ENCODE results near the gene ERI3.

ERI3 gene

GRCh38 chr1:44282704-44283426, 72.2 kb downstream of the ERI3 start:
- no peaks in the 10 kb centered on the region for H3F3A ChIP-seq (ENCODE audit: insufficient read depth)
- H3K9me2 ChIP-seq (replicated peaks; ENCODE audit: insufficient read depth, low read length), result no peaks in the 10 kb centered on the region
- no peaks in the 10 kb centered on the region for H3K9me3 ChIP-seq (ENCODE audit: insufficient read depth, low read length)
- no peak overlapping the region for H2AFZ ChIP-seq (ENCODE audit: low read depth, low read length, severe bottlenecking)
- H3K79me2 ChIP-seq (ENCODE audit: insufficient read depth, low read length), result no peaks in the 10 kb centered on the region
- H3K4me2 ChIP-seq (ENCODE audit: low read depth, low read length, poor library complexity, severe bottlenecking), result no peak overlapping the region
- no peaks in the 10 kb centered on the region for H3K27me3 ChIP-seq (ENCODE audit: low read length)
- H3K36me3 ChIP-seq (ENCODE audit: low read length), result no peaks in the 10 kb centered on the region
- TF ChIP-seq EZH2phosphoT487 (conservative IDR thresholded peaks at IDR 0.05; ENCODE audit: low read length), result no peak
- TF ChIP-seq, protein P1, sequence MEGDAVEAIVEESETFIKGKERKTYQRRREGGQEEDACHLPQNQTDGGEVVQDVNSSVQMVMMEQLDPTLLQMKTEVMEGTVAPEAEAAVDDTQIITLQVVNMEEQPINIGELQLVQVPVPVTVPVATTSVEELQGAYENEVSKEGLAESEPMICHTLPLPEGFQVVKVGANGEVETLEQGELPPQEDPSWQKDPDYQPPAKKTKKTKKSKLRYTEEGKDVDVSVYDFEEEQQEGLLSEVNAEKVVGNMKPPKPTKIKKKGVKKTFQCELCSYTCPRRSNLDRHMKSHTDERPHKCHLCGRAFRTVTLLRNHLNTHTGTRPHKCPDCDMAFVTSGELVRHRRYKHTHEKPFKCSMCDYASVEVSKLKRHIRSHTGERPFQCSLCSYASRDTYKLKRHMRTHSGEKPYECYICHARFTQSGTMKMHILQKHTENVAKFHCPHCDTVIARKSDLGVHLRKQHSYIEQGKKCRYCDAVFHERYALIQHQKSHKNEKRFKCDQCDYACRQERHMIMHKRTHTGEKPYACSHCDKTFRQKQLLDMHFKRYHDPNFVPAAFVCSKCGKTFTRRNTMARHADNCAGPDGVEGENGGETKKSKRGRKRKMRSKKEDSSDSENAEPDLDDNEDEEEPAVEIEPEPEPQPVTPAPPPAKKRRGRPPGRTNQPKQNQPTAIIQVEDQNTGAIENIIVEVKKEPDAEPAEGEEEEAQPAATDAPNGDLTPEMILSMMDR (IDR thresholded peaks at IDR 0.05; ENCODE audit: insufficient read depth, low read length, poor library complexity, severe bottlenecking), result no peak
- no peak overlapping the region for H3K27ac ChIP-seq (ENCODE audit: low read depth, low read length)
- H3K4me3 ChIP-seq (ENCODE audit: insufficient read depth, low read length, poor library complexity, severe bottlenecking), result no peak overlapping the region
- H4K20me1 ChIP-seq (ENCODE audit: low read depth, low read length), result no peaks in the 10 kb centered on the region
- H3K9ac ChIP-seq (ENCODE audit: low read length), result no peak overlapping the region

DNA sequence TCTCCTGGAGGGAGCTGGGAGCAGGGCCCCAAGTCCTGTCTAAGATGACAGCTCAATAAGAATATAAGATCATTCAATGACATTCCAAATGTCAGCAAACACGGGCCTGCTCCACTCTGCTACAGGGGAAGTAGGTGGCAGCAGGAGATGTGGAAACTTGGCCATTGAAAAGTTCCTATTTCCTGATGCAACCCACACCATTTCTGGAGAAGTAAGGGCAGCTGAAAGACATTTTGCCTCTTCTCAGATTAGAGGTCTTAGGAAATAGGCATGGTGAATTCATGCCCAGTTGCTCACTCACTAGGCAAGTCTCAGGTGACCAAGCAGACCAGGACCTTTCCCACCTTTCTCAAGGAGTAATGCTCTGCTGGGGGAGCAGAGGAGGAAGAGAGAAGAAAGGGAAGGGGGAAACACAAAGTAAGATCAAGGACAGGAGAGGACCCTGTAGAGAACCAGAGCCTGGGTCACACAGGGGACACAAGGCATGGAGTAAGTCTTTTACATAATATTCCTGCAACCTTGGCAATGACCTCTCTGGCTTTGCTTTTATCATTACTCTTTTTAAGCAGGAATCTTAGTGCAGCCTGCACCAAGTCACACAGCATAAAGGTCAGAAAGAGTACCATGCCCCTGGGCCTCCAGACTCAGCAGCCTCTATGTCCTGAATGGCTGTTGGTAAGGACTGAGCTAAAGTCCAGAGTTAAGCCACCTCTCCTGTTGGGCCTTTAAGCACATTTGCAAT, 72.9 kb downstream of the ERI3 start:
- no peaks in the 10 kb centered on the region for H3F3A ChIP-seq (ENCODE audit: insufficient read depth)
- TF ChIP-seq, protein P1 (IDR thresholded peaks at IDR 0.05; ENCODE audit: insufficient read depth, low read length, poor library complexity, severe bottlenecking), result no peak
- TF ChIP-seq EZH2phosphoT487 (conservative IDR thresholded peaks at IDR 0.05; ENCODE audit: low read length), result no peak
- no peaks in the 10 kb centered on the region for H4K20me1 ChIP-seq (ENCODE audit: low read depth, low read length)
- H3K4me2 ChIP-seq (ENCODE audit: low read depth, low read length, poor library complexity, severe bottlenecking), result no peak overlapping the region
- no peaks in the 10 kb centered on the region for H3K9me2 ChIP-seq (replicated peaks; ENCODE audit: insufficient read depth, low read length)
- no peak overlapping the region for H2AFZ ChIP-seq (ENCODE audit: low read depth, low read length, severe bottlenecking)
- H3K27ac ChIP-seq (ENCODE audit: low read depth, low read length), result no peak overlapping the region
- H3K36me3 ChIP-seq (ENCODE audit: low read length), result no peaks in the 10 kb centered on the region
- no peaks in the 10 kb centered on the region for H3K9me3 ChIP-seq (ENCODE audit: insufficient read depth, low read length)
- no peaks in the 10 kb centered on the region for H3K79me2 ChIP-seq (ENCODE audit: insufficient read depth, low read length)
- no peaks in the 10 kb centered on the region for H3K27me3 ChIP-seq (ENCODE audit: low read length)
- no peak overlapping the region for H3K4me3 ChIP-seq (ENCODE audit: insufficient read depth, low read length, poor library complexity, severe bottlenecking)
- no peak overlapping the region for H3K9ac ChIP-seq (ENCODE audit: low read length)

- TF ChIP-seq, protein P1 (IDR thresholded peaks at IDR 0.05; ENCODE audit: insufficient read depth, low read length, poor library complexity, severe bottlenecking), result no peak
- no peak for TF ChIP-seq EZH2phosphoT487 (conservative IDR thresholded peaks at IDR 0.05; ENCODE audit: low read length)
Measured at GRCh38 chr1:44276901-44277300, 78.2 kb downstream of the ERI3 start.

More at GRCh38 chr1:44276901-44277300, 78.2 kb downstream of the ERI3 start:
- H3K27me3 ChIP-seq (ENCODE audit: low read length), result no peaks in the 10 kb centered on the region
- no peaks in the 10 kb centered on the region for H3K79me2 ChIP-seq (ENCODE audit: insufficient read depth, low read length)
- H3K27ac ChIP-seq (ENCODE audit: low read depth, low read length), result no peak overlapping the region
- H3K9me2 ChIP-seq (replicated peaks; ENCODE audit: insufficient read depth, low read length), result no peaks in the 10 kb centered on the region
- no peaks in the 10 kb centered on the region for H3K36me3 ChIP-seq (ENCODE audit: low read length)
- no peak overlapping the region for H3K4me2 ChIP-seq (ENCODE audit: low read depth, low read length, poor library complexity, severe bottlenecking)
- no peaks in the 10 kb centered on the region for H4K20me1 ChIP-seq (ENCODE audit: low read depth, low read length)
- no peaks in the 10 kb centered on the region for H3K9me3 ChIP-seq (ENCODE audit: insufficient read depth, low read length)
- H3K9ac ChIP-seq (ENCODE audit: low read length), result no peak overlapping the region
- no peak overlapping the region for H2AFZ ChIP-seq (ENCODE audit: low read depth, low read length, severe bottlenecking)
- H3K4me3 ChIP-seq (ENCODE audit: insufficient read depth, low read length, poor library complexity, severe bottlenecking), result no peak overlapping the region
- no peaks in the 10 kb centered on the region for H3F3A ChIP-seq (ENCODE audit: insufficient read depth)

All from SU-DHL-6 (cell line).